ENCODE measurements around the gene ERC2. TPM values are rescaled to one million over a fixed set of nuclear protein-coding genes. Genes with fewer than 3 reads are reported as not detected.
A peak's percentile ranks its signal among the peaks of the same experiment; 100 is the strongest.
"Not testable (repeated sequence)": the region's sequence is repeated elsewhere in the genome, so short reads cannot be mapped to it uniquely, and the experiment has no call there.

Gene ERC2
- total RNA-seq, 1 donor, result 0.43 TPM

GRCh38 chr3:56042326-56042951 is 425.8 kb downstream of the ERC2 start:
- no peak overlapping the region for H3K4me3 ChIP-seq (ENCODE audit: low read depth, low read length)
- peak; percentile 59 for DNase-seq (ENCODE audit: low read depth)

GRCh38 chr3:56025326-56025725 is 442.9 kb downstream of the ERC2 start:
- TF ChIP-seq, protein P1, sequence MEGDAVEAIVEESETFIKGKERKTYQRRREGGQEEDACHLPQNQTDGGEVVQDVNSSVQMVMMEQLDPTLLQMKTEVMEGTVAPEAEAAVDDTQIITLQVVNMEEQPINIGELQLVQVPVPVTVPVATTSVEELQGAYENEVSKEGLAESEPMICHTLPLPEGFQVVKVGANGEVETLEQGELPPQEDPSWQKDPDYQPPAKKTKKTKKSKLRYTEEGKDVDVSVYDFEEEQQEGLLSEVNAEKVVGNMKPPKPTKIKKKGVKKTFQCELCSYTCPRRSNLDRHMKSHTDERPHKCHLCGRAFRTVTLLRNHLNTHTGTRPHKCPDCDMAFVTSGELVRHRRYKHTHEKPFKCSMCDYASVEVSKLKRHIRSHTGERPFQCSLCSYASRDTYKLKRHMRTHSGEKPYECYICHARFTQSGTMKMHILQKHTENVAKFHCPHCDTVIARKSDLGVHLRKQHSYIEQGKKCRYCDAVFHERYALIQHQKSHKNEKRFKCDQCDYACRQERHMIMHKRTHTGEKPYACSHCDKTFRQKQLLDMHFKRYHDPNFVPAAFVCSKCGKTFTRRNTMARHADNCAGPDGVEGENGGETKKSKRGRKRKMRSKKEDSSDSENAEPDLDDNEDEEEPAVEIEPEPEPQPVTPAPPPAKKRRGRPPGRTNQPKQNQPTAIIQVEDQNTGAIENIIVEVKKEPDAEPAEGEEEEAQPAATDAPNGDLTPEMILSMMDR (IDR thresholded peaks at IDR 0.05; ENCODE audit: insufficient read depth, low read depth, low read length), result no peak
- DNase-seq (ENCODE audit: low read depth), result no peak
- H3K4me3 ChIP-seq (ENCODE audit: low read depth, low read length), result no peak overlapping the region

More at GRCh38 chr3:56042326-56042951, 425.8 kb downstream of the ERC2 start:
- TF ChIP-seq, protein P1 (IDR thresholded peaks at IDR 0.05; ENCODE audit: insufficient read depth, low read depth, low read length), result peak; percentile 70

DNA sequence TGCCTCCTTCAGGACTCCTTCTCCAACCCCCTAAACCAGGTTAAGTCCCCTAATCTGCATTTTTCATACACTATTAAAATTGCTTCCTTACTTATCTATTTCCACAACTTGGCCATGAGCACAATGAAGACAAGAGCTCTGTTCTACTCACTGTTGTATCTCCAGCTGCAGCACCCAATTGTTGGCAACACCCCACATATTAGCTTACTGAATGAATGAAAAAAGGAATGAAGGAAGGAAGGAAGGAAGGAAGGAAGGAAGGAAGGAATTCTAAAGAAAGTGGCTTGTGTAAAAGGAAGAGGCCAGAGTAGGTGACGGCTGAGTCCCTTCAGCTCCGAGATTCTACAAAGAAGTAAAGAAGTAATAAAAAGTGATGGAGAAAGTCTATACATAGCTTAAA is 444.7 kb downstream of the ERC2 start:
- TF ChIP-seq, protein P1 (IDR thresholded peaks at IDR 0.05; ENCODE audit: insufficient read depth, low read depth, low read length), result no peak
- H3K4me3 ChIP-seq (ENCODE audit: low read depth, low read length), result no peak overlapping the region
- DNase-seq (ENCODE audit: low read depth), result no peak

DNA sequence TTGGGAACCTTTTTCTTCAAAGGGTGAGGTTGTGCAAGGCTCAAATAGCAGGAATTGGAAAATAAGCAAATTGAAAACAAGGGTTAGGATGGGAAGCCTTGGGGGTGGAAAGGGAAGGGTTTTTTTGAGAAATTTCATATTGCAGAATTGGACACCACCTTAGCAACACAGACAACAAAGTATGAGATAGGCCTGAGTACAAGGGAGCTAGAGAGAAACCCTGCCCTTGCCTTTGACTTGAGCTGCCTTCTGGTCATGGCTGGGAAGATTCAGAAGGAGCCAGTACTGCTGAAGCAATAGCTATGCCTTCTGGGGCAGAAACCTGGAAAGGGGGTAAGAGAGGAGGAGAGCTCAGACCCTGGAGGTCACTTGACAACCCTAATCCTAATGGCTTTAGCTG is 445.6 kb downstream of the ERC2 start:
- TF ChIP-seq, protein P1 (IDR thresholded peaks at IDR 0.05; ENCODE audit: insufficient read depth, low read depth, low read length), result no peak
- no peak overlapping the region for H3K4me3 ChIP-seq (ENCODE audit: low read depth, low read length)
- no peak for DNase-seq (ENCODE audit: low read depth)

GRCh38 chr3:56019490-56020146 is 448.6 kb downstream of the ERC2 start:
- H3K4me3 ChIP-seq (ENCODE audit: low read depth, low read length), result no peak overlapping the region
- TF ChIP-seq, protein P1 (IDR thresholded peaks at IDR 0.05; ENCODE audit: insufficient read depth, low read depth, low read length), result no peak
- DNase-seq (ENCODE audit: low read depth), result no peak

- H3K4me3 ChIP-seq (ENCODE audit: low read depth, low read length); DNase-seq (ENCODE audit: low read depth): not testable (repeated sequence)
Measured at GRCh38 chr3:56015374-56015773, 452.9 kb downstream of the ERC2 start.

DNA sequence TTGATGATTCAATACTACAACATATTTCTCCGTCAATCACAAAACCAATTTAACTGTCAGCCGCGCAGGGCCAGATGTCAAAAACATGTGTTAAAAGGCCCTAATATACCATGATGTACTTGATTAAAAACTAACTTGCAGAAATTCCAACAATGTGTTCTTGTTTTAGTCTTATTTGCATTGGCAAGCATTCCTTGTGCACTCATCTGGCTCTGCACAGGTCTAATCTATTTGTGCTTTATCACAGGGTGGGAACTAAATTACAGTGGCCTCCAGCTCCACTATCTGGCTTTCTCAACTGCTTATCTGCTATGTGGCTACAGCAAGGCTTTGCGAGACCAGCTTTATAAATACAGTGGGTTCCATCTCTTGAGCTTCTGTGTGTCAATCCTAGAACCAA is 455.5 kb downstream of the ERC2 start:
- no peak for DNase-seq (ENCODE audit: low read depth)
- H3K4me3 ChIP-seq (ENCODE audit: low read depth, low read length), result no peak overlapping the region
- TF ChIP-seq, protein P1 (IDR thresholded peaks at IDR 0.05; ENCODE audit: insufficient read depth, low read depth, low read length), result no peak

Data from fibroblast of villous mesenchyme (primary cell).